Stimulated activated CD8-positive, alpha-beta memory T cell treated with anti-CD3 and anti-CD28 coated beads, Interleukin-2, amount 100 ng/mL, for 48 hours (primary cell): ENCODE data around the gene YIPF4.
"Not testable (repeated sequence)": the region's sequence is repeated elsewhere in the genome, so short reads cannot be mapped to it uniquely, and the experiment has no call there.

ENCODE experiments used
- DNase-seq, 2 donors: peaks; one replicate each; pipeline ENCODE4 v3.0.0-alpha.2; 2020; ENCODE audit warnings: low read depth in 2 of 2

The YIPF4 gene

GRCh38 chr2:32289165-32289999, 11.7 kb downstream of the YIPF4 start:
- no peak for DNase-seq

GRCh38 chr2:32290000-32290339, 12.3 kb downstream of the YIPF4 start:
- no peak for DNase-seq

- no peak for DNase-seq
Observed at GRCh38 chr2:32291746-32292145, 14.0 kb downstream of the YIPF4 start.

- DNase-seq: not testable (repeated sequence)
Observed at GRCh38 chr2:32293493-32293892, 15.8 kb downstream of the YIPF4 start.

GRCh38 chr2:32293966-32294562, 16.4 kb downstream of the YIPF4 start:
- DNase-seq: not testable (repeated sequence)

GRCh38 chr2:32310577-32310976, 32.9 kb downstream of the YIPF4 start:
- DNase-seq: no peak

- no peak for DNase-seq
Observed at GRCh38 chr2:32314886-32315285, 37.2 kb downstream of the YIPF4 start.

GRCh38 chr2:32328679-32329078, 51.0 kb downstream of the YIPF4 start:
- DNase-seq: not testable (repeated sequence)

- not testable (repeated sequence) for DNase-seq
Observed at GRCh38 chr2:32329180-32329980, 51.7 kb downstream of the YIPF4 start.

- no peak for DNase-seq
Observed at GRCh38 chr2:32330136-32330535, 52.4 kb downstream of the YIPF4 start.

GRCh38 chr2:32342801-32343200, 65.1 kb downstream of the YIPF4 start:
- DNase-seq: no peak

- DNase-seq: not testable (repeated sequence)
Observed at GRCh38 chr2:32350797-32351196, 73.1 kb downstream of the YIPF4 start.

- DNase-seq: no peak
Observed at GRCh38 chr2:32355976-32356680, 78.4 kb downstream of the YIPF4 start.

- peak; percentile 97 to 99 for DNase-seq
Observed at GRCh38 chr2:32356681-32357317, 79.1 kb downstream of the YIPF4 start, which contains the start of gene BIRC6. Gene BIRC6, plus strand, starts transcription at chr2:32357023. Its CDS starts 139 bp downstream, at chr2:32357162.

GRCh38 chr2:32357318-32358110, 79.8 kb downstream of the YIPF4 start:
- DNase-seq: peak; percentile 18 to 25

- DNase-seq: no peak
Observed at GRCh38 chr2:32358111-32358482, 80.4 kb downstream of the YIPF4 start.

- no peak for DNase-seq
Observed at GRCh38 chr2:32360416-32360815, 82.7 kb downstream of the YIPF4 start.

GRCh38 chr2:32362997-32363396, 85.3 kb downstream of the YIPF4 start:
- DNase-seq: not testable (repeated sequence)

GRCh38 chr2:32363597-32363996, 85.9 kb downstream of the YIPF4 start:
- no peak for DNase-seq

- not testable (repeated sequence) for DNase-seq
Observed at GRCh38 chr2:32364290-32364689, 86.6 kb downstream of the YIPF4 start.
